ENCODE measurements around the gene ST7.
A peak's percentile ranks its signal among the peaks of the same experiment; 100 is the strongest.
"Not testable (repeated sequence)": the region's sequence is repeated elsewhere in the genome, so short reads cannot be mapped to it uniquely, and the experiment has no call there.

ST7 gene

GRCh38 chr7:117010375-117011133 is 57.3 kb downstream of the ST7 start:
- no peak for DNase-seq

GRCh38 chr7:117011419-117012260 is 58.3 kb downstream of the ST7 start:
- no peak for DNase-seq

- no peak for DNase-seq
These were observed 59.0 kb downstream of the ST7 start for GRCh38 chr7:117012284-117012683.

- peak; percentile 83 for DNase-seq
These were observed 59.4 kb downstream of the ST7 start for GRCh38 chr7:117012696-117013095.

GRCh38 chr7:117014099-117014656 is 60.9 kb downstream of the ST7 start:
- DNase-seq = peak; percentile 55

- DNase-seq = peak; percentile 96
These were observed 61.4 kb downstream of the ST7 start for GRCh38 chr7:117014673-117015133.

GRCh38 chr7:117015258-117016184 is 62.2 kb downstream of the ST7 start:
- DNase-seq = no peak

GRCh38 chr7:117017017-117017451 is 63.7 kb downstream of the ST7 start:
- DNase-seq = peak; percentile 57

GRCh38 chr7:117017702-117018266 is 64.5 kb downstream of the ST7 start:
- no peak for DNase-seq

- no peak for DNase-seq
These were observed 65.4 kb downstream of the ST7 start for GRCh38 chr7:117018713-117019112.

- no peak for DNase-seq
These were observed 66.0 kb downstream of the ST7 start for GRCh38 chr7:117019287-117019686.

- no peak for DNase-seq
These were observed 66.7 kb downstream of the ST7 start for GRCh38 chr7:117019786-117020590.

- no peak for DNase-seq
These were observed 67.3 kb downstream of the ST7 start for GRCh38 chr7:117020591-117020973.

- peak; percentile 35 for DNase-seq
These were observed 68.1 kb downstream of the ST7 start for GRCh38 chr7:117021366-117021765.

GRCh38 chr7:117021986-117022385 is 68.7 kb downstream of the ST7 start:
- no peak for DNase-seq

GRCh38 chr7:117023325-117023854 is 70.1 kb downstream of the ST7 start:
- DNase-seq = no peak

- DNase-seq = no peak
These were observed 71.5 kb downstream of the ST7 start for GRCh38 chr7:117024811-117025210.

- DNase-seq = no peak
These were observed 72.6 kb downstream of the ST7 start for GRCh38 chr7:117025891-117026290.

GRCh38 chr7:117030346-117030745 is 77.0 kb downstream of the ST7 start:
- DNase-seq = not testable (repeated sequence)

- not testable (repeated sequence) for DNase-seq
These were observed 77.5 kb downstream of the ST7 start for GRCh38 chr7:117030793-117031192.

GRCh38 chr7:117032810-117033209 is 79.5 kb downstream of the ST7 start:
- peak; percentile 74 for DNase-seq

Data from hematopoietic multipotent progenitor cell treated with erythropoietin and hydrocortisone succinate and interleukin-3 and kit ligand, for 6 days (in vitro differentiated cells).